ENCODE measurements around the gene KCNJ5. TPM values are rescaled to one million over a fixed set of nuclear protein-coding genes. Genes with fewer than 3 reads are reported as not detected.

KCNJ5 gene
- total and polyA plus RNA-seq, 5 experiments from 2014 or later = not detected

GRCh38 chr11:128859563-128860441, 31.4 kb upstream of the KCNJ5 start:
- ATAC-seq (peak; percentile 84 to 96), DNase-seq (peak; percentile 55 to 80 (median 72))
- peak overlapping the region in 1 of 10 donors; percentile 16 for H3K27ac Mint-ChIP-seq
- H3K36me3 Mint-ChIP-seq = no peaks in the 10 kb centered on the region
- H3K4me3 Mint-ChIP-seq = peak overlapping the region in 1 of 10 donors; percentile 10
- H3K27me3 Mint-ChIP-seq = peaks cover 0 to 6% (median 5%) of the 10 kb centered on the region in 5 donors
- H3K4me1 Mint-ChIP-seq = peaks cover 4 to 9% (median 6%) of the 10 kb centered on the region in 4 donors
- POLR2A ChIA-PET = interaction anchor here (0.6 to 0.9 kb wide), 2 partner anchors 29 to 89 kb away, joined by 3 read pairs; no protein-coding TSS in a partner anchor
- H3K9me3 Mint-ChIP-seq = no peaks in the 10 kb centered on the region

DNA sequence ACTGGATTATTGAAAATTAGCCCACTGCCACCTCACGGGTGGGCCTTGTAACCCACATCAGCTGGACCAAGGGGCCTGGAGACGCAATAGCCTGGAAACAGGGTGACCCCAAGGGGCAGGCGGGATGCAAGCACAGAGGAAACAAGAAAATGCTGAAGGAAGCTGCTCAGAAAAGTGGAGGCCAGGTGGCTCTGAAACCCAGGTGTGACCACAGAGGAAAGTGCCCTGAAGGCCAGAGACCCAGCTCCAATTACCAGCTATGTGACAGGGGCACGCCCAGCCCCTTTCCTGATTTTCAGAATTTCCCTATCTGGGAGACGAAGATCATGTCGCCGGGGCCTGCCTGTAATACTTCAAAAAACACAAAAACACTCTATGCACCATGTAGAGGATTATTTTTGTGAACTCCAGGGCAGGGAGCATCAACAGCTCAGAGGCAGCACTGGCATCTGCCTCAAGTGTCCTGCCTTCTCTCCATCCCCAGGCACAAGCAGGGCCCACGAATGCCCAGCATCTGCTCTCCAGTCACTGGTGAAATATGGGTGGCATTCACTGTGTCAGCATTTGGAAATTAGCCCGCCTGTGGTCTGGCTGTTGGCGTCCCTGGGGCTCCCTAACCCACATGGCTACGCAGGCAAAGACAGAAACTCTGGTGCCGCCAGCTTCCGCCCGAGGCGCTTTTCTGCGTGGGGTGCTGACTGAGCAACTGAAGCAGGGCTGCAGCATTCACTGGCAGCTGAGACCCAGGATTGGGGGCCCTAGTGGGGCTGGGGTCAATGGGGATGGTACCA, 30.4 kb upstream of the KCNJ5 start:
- Mint-ChIP-seq H3K4me3 (no peak overlapping the region), H3K27ac (no peak overlapping the region)

GRCh38 chr11:128862406-128862805, 28.8 kb upstream of the KCNJ5 start:
- Mint-ChIP-seq H3K4me3 (no peak overlapping the region), H3K27ac (no peak overlapping the region), H3K36me3 (no peaks in the 10 kb centered on the region), H3K9me3 (no peaks in the 10 kb centered on the region), H3K4me1 (peaks cover 4 to 9% (median 6%) of the 10 kb centered on the region in 4 donors), H3K27me3 (peaks cover 0 to 5% (median 2%) of the 10 kb centered on the region in 5 donors)
- no peak for ATAC-seq
- no peak for DNase-seq
- POLR2A ChIA-PET = interaction anchor here (0.7 kb wide), 1 partner anchor 9 kb away, joined by 3 read pairs; no protein-coding TSS in a partner anchor

More for the DNA sequence above, 30.4 kb upstream of the KCNJ5 start:
- Mint-ChIP-seq H3K9me3 (no peaks in the 10 kb centered on the region), H3K36me3 (no peaks in the 10 kb centered on the region), H3K4me1 (peaks cover 4 to 9% (median 6%) of the 10 kb centered on the region in 4 donors), H3K27me3 (peaks cover 0 to 6% (median 5%) of the 10 kb centered on the region in 5 donors)
- POLR2A ChIA-PET = interaction anchor here (0.6 kb wide), 1 partner anchor 90 kb away, joined by 3 read pairs; no protein-coding TSS in a partner anchor
- DNase-seq = no peak
- no peak for ATAC-seq

DNA sequence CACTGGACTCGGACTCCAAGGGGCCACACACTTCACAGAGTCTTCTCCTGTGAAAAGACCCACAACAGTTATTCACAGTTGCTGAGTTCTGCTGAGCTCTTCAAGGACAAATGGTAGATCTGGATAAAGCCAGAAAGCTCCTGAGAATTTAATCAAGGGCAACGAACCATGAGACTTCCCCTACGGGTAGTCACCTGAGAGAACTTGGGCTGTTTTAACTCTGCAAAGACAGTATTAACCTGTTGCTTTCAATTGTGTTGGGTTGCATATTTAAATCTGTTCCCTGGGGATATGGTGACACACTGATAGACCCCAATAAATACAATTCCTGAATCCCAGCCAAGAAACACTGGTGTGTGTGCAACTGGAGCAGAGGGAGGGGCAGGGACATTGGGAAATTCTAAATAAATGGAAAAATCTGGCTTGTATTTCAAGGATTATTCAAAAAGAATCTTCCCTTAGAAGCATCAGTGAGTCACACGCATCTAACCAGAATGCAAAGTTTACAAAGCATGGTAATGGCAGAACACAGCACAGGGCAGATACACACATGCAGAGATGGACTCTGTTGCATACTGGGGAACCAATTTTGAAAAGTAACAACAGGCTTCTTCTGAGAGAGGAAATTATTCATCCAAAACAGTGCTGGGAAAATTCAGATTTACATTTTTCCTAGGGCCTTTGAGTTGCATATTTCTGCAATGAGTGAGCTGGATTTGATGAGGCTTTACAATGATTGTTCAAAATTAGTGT, 28.1 kb upstream of the KCNJ5 start:
- H3K36me3 Mint-ChIP-seq = no peaks in the 10 kb centered on the region
- H3K4me1 Mint-ChIP-seq = peaks cover 4 to 9% (median 6%) of the 10 kb centered on the region in 4 donors
- peak overlapping the region in 1 of 10 donors; percentile 13 for H3K27ac Mint-ChIP-seq
- H3K4me3 Mint-ChIP-seq = no peak overlapping the region
- no peak for ATAC-seq
- POLR2A ChIA-PET = interaction anchor here (0.7 kb wide), 1 partner anchor 10 kb away, joined by 3 read pairs; no protein-coding TSS in a partner anchor
- no peak for DNase-seq
- no peaks in the 10 kb centered on the region for H3K9me3 Mint-ChIP-seq
- peaks cover 0 to 5% (median 2%) of the 10 kb centered on the region in 5 donors for H3K27me3 Mint-ChIP-seq

GRCh38 chr11:128865490-128865889, 25.7 kb upstream of the KCNJ5 start:
- H3K27me3 Mint-ChIP-seq = peaks cover 0 to 2% (median 0%) of the 10 kb centered on the region in 5 donors
- H3K36me3 Mint-ChIP-seq = no peaks in the 10 kb centered on the region
- POLR2A ChIA-PET = no interaction called here
- H3K4me3 Mint-ChIP-seq = no peak overlapping the region
- no peak for DNase-seq
- H3K27ac Mint-ChIP-seq = peak overlapping the region in 1 of 10 donors; percentile 40
- H3K4me1 Mint-ChIP-seq = no peaks in the 10 kb centered on the region
- no peaks in the 10 kb centered on the region for H3K9me3 Mint-ChIP-seq
- no peak for ATAC-seq

DNA sequence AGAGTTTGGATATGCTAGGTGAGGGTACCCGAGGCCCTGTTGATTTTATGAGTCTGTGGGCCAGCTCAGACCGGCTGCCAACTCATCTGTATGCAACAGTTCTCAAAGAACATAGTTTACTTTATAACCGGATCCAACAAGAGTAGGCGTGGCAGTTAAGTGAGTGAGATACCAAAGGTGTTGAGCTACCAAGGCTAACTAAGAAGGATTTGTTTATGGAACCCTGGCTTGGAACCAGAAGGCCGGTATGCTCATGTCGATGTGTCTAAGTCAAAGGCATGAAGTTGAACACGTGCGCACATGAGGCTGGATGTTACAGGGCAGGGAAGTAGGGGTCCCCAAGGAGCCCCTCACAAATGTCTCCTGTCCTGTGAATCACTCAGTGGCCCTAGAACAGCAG, 23.9 kb upstream of the KCNJ5 start, which contains the start of gene KCNJ1:
Gene KCNJ1, minus strand, starts transcription at position 20 of the 400 bp plus-strand sequence. CDS start 27,053 bp downstream, outside the sequence.
- ATAC-seq (peak in 1 of 2 donors; percentile 23), DNase-seq (peak in 1 of 10 donors; percentile 42)
- H3K27me3 Mint-ChIP-seq = peaks cover 0 to 4% (median 2%) of the 10 kb centered on the region in 5 donors
- no peak within 1 kb of the TSS for H3K4me3 Mint-ChIP-seq
- peaks cover 0 to 3% (median 0%) of the 10 kb centered on the region in 4 donors for H3K4me1 Mint-ChIP-seq
- H3K36me3 Mint-ChIP-seq = no peaks in the 10 kb centered on the region
- H3K27ac Mint-ChIP-seq = peak within 1 kb of the TSS in 1 of 10 donors; percentile 70
- no peaks in the 10 kb centered on the region for H3K9me3 Mint-ChIP-seq
- POLR2A ChIA-PET = interaction anchor here (0.7 kb wide), 1 partner anchor 22 kb away, joined by 3 read pairs; no protein-coding TSS in a partner anchor

- POLR2A ChIA-PET = no interaction called here
- Mint-ChIP-seq H3K9me3 (no peaks in the 10 kb centered on the region), H3K27me3 (peaks cover 0 to 4% (median 3%) of the 10 kb centered on the region in 5 donors), H3K4me3 (no peak overlapping the region), H3K27ac (no peak overlapping the region), H3K36me3 (no peaks in the 10 kb centered on the region), H3K4me1 (peaks cover 0 to 12% (median 2%) of the 10 kb centered on the region in 4 donors)
- ATAC-seq = peak; percentile 60 to 68
- DNase-seq = peak in 4 of 10 donors; percentile 6 to 68 (median 43)
These were observed 22.1 kb upstream of the KCNJ5 start for GRCh38 chr11:128868841-128869671.

DNA sequence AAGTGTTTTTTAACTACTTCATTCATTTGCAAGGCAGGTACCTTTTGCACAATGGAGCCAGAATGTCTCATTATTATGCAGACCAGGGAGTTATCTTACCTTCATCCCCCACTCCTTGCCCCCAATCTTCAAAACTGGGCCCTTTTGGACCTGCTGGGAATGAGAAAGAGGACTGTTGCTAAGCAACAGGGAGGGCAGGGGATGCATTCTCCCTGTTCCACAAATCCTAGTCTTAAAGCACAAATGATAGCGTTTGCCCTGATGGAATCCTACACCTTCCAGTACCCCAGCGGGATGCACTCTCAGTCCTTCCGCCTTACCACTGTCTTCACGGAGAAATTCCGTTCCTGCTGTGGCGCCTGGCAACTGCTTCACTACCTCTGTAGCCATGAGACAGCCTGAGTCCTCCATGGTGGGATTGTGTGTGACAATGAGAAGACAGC, 20.0 kb upstream of the KCNJ5 start:
- H3K4me3 Mint-ChIP-seq = no peak overlapping the region
- no peak for ATAC-seq
- DNase-seq = no peak
- H3K9me3 Mint-ChIP-seq = no peaks in the 10 kb centered on the region
- POLR2A ChIA-PET = interaction anchor here (0.6 kb wide), 1 partner anchor 524 kb away, joined by 3 read pairs; no protein-coding TSS in a partner anchor
- H3K36me3 Mint-ChIP-seq = no peaks in the 10 kb centered on the region
- H3K27me3 Mint-ChIP-seq = peaks cover 0 to 7% (median 3%) of the 10 kb centered on the region in 5 donors
- no peak overlapping the region for H3K27ac Mint-ChIP-seq
- peaks cover 0 to 12% (median 2%) of the 10 kb centered on the region in 4 donors for H3K4me1 Mint-ChIP-seq

DNA sequence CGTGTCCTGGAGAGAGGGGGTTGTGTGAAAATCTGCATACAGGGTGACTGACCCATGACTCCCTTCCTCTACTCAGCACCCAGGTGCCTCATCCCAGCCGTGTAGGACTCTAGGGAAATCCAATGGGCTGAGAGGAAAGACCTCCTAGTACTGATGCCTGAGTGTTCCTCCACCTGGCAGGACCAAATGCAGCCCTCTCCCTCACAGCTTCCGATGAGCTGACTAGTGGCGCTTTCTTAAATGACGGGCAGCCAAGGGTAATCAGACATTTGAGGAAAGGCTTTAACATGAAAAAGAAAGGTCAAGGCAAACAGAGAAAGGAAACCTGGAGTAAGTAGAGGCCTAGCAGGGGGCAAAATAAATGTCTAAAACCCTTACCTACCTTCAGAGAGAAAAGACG, 19.1 kb upstream of the KCNJ5 start:
- Mint-ChIP-seq H3K4me3 (no peak overlapping the region), H3K27me3 (peaks cover 0 to 7% (median 4%) of the 10 kb centered on the region in 5 donors), H3K36me3 (no peaks in the 10 kb centered on the region), H3K4me1 (peaks cover 0 to 12% (median 2%) of the 10 kb centered on the region in 4 donors), H3K27ac (no peak overlapping the region), H3K9me3 (no peaks in the 10 kb centered on the region)
- no peak for ATAC-seq
- no peak for DNase-seq
- POLR2A ChIA-PET = interaction anchor here (0.6 kb wide), 1 partner anchor 438 kb away, joined by 5 read pairs; no protein-coding TSS in a partner anchor

GRCh38 chr11:128872594-128872993, 18.6 kb upstream of the KCNJ5 start:
- no peak for DNase-seq
- no peaks in the 10 kb centered on the region for H3K36me3 Mint-ChIP-seq
- POLR2A ChIA-PET = interaction anchor here (0.6 kb wide), 1 partner anchor 437 kb away, joined by 5 read pairs; no protein-coding TSS in a partner anchor
- peaks cover 0 to 10% (median 7%) of the 10 kb centered on the region in 5 donors for H3K27me3 Mint-ChIP-seq
- peaks cover 0 to 12% (median 2%) of the 10 kb centered on the region in 4 donors for H3K4me1 Mint-ChIP-seq
- ATAC-seq = no peak
- H3K9me3 Mint-ChIP-seq = no peaks in the 10 kb centered on the region
- H3K4me3 Mint-ChIP-seq = no peak overlapping the region
- H3K27ac Mint-ChIP-seq = peak overlapping the region in 2 of 10 donors; percentile 61 to 64

GRCh38 chr11:128874427-128874826, 16.7 kb upstream of the KCNJ5 start:
- Mint-ChIP-seq H3K27ac (no peak overlapping the region), H3K9me3 (no peaks in the 10 kb centered on the region), H3K4me3 (no peak overlapping the region), H3K27me3 (peaks cover 4 to 15% (median 8%) of the 10 kb centered on the region in 5 donors), H3K4me1 (peaks cover 0 to 12% (median 2%) of the 10 kb centered on the region in 4 donors), H3K36me3 (no peaks in the 10 kb centered on the region)
- POLR2A ChIA-PET = no interaction called here
- ATAC-seq = no peak
- DNase-seq = no peak

All from naive thymus-derived CD8-positive, alpha-beta T cell (primary cell).